ENCODE results near the gene TRMT61A. TPM values are rescaled to one million over a fixed set of nuclear protein-coding genes. Genes with fewer than 3 reads are reported as not detected.

TRMT61A gene
- total and polyA plus RNA-seq, 2 of the 4 experiments (the other 2 are of a cell fraction) = 5.7 to 16.2 TPM

- H3K56ac ChIP-seq (ENCODE audit: extremely low read depth, insufficient read depth, low read length) = no peak overlapping the region
- H2BK20ac ChIP-seq (ENCODE audit: low read depth, low read length) = no peak overlapping the region
- no peak overlapping the region for H3K23ac ChIP-seq (ENCODE audit: low read depth, low read length)
- H3K36me3 ChIP-seq (ENCODE audit: control insufficient read depth, insufficient read depth, low read length) = peaks cover 1% of the 10 kb centered on the region; the same call in 1 of the 2 replicates
- H3K9me1 ChIP-seq (ENCODE audit: insufficient read depth, low read length) = peaks cover 13% of the 10 kb centered on the region
- no peak overlapping the region for H2BK120ac ChIP-seq (ENCODE audit: low read depth, low read length)
- POLR2A ChIA-PET (ENCODE audit: unreplicated experiment) = no interaction called here
- no peak overlapping the region for H2AK9ac ChIP-seq (replicated peaks; ENCODE audit: low read depth, low read length, poor library complexity)
- peaks cover 0 to 41% of the 10 kb centered on the region in 2 experiments; a peak in 3 of 4 replicates for H3K79me1 ChIP-seq (ENCODE audit: low read depth in 1 of 2, low read length in 2 of 2)
- no TSS peak for BruUV-seq (replicated peaks)
- H2BK5ac ChIP-seq (ENCODE audit: low read depth, low read length, poor library complexity, severe bottlenecking) = no peak overlapping the region
- intact Hi-C loops (cut with micrococcal nuclease) = no loop called here
- DNase-seq (no peak), ATAC-seq (ENCODE audit: low read depth) (no peak)
- no peak for TF ChIP-seq CEBPB (IDR thresholded peaks at IDR 0.05; ENCODE audit: low read depth, low read length)
- no peak for TF ChIP-seq RFX5 (IDR thresholded peaks at IDR 0.05; ENCODE audit: low read depth, low read length)
- H2AFZ ChIP-seq (replicated peaks; ENCODE audit: low read length, poor library complexity) = no peak overlapping the region
- H3K9me3 ChIP-seq (ENCODE audit: control insufficient read depth, insufficient read depth, low read length) = no peaks in the 10 kb centered on the region
- CTCF ChIA-PET = no interaction called here
- dilution Hi-C loops (cut with HindIII; ENCODE audit: low sequenced_read_pairs, unreplicated experiment) = no loop called here
- no peak overlapping the region for H4K91ac ChIP-seq (ENCODE audit: insufficient read depth, low read depth, low read length)
- H2AK5ac ChIP-seq (ENCODE audit: low read depth, low read length) = no peak overlapping the region
- H3K4me2 ChIP-seq (ENCODE audit: low read depth, low read length) = no peak overlapping the region
- peaks cover 14% of the 10 kb centered on the region for H3K27me3 ChIP-seq (ENCODE audit: control insufficient read depth, insufficient read depth, low read length)
- H3K18ac ChIP-seq (ENCODE audit: low read depth, low read length) = no peak overlapping the region
- in situ Hi-C loops (cut with MboI; ENCODE audit: low sequenced_read_pairs) = no loop called here
- no peak overlapping the region for H4K5ac ChIP-seq (ENCODE audit: low read depth, low read length)
- H3K4me3 ChIP-seq (ENCODE audit: insufficient read depth, low read depth, low read length) = no peak overlapping the region
- H2BK15ac ChIP-seq (ENCODE audit: low read depth, low read length) = no peak overlapping the region
- H3K27ac ChIP-seq (ENCODE audit: insufficient read depth, low read length) = no peak overlapping the region
- peaks cover 13% of the 10 kb centered on the region for H3K4me1 ChIP-seq (ENCODE audit: control insufficient read depth, insufficient read depth, low read length)
- H3K4ac ChIP-seq (ENCODE audit: low read depth, low read length) = no peak overlapping the region
- no peak overlapping the region for H3K14ac ChIP-seq (replicated peaks; ENCODE audit: low read depth, low read length)
- H3K9ac ChIP-seq (ENCODE audit: low read depth, low read length) = no peak overlapping the region
- no peak overlapping the region for H4K8ac ChIP-seq (ENCODE audit: low read depth in 2 of 2, low read length in 2 of 2)
- WGBS, 2 experiments (ENCODE audit: extremely low coverage in 2 of 2, insufficient read length in 1 of 2) = no CpG with 5 or more reads among the region's 1 CpG
- H4K20me1 ChIP-seq (ENCODE audit: insufficient read depth, low read length) = peaks cover 23% of the 10 kb centered on the region
These were observed 2.1 kb upstream of the TRMT61A start for GRCh38 chr14:103526914-103527248.
